Ovary (tissue), 9 donors: ENCODE data around the gene VAPB. TPM values are rescaled to one million over a fixed set of nuclear protein-coding genes. Genes with fewer than 3 reads are reported as not detected.

ENCODE experiments used
- DNase-seq, 5 donors: peaks; one replicate each; pipeline ENCODE4 v3.0.0-alpha.2; 2019 to 2020
- H3K27ac ChIP-seq, 2 donors: fragments of 200-600 bp; one replicate each; pipeline versions ENCODE4 v1.5.1 to v1.8.0; 2019 to 2022
- H3K27me3 ChIP-seq: fragments of 200-600 bp; one replicate; pipeline ENCODE4 v1.8.0; 2022
- H3K36me3 ChIP-seq: fragments of 200-600 bp; sonication (generic); one replicate; pipeline ENCODE4 v1.5.1; 2019
- H3K4me1 ChIP-seq: one replicate; pipeline ENCODE4 v1.8.1; 2013; ENCODE audit warnings: mild to moderate bottlenecking, moderate library complexity; ENCODE audit not compliant: insufficient read depth
- H3K4me3 ChIP-seq: fragments of 200-600 bp; sonication (generic); one replicate; pipeline ENCODE4 v1.5.1; 2017
- H3K9me3 ChIP-seq, 2 donors: fragments of 200-600 bp in 1 of 2; sonication (generic) in 1 of 2; one replicate each; pipeline versions ENCODE4 v1.5.1 to v1.8.1; 2013 to 2019; ENCODE audit warnings: mild to moderate bottlenecking in 1 of 2, moderate library complexity in 1 of 2
- CTCF ChIP-seq, 3 donors: fragments of 450-650 bp in 2 of 3; fragments of 200-600 bp in 1 of 3; IDR thresholded peaks; one replicate each; pipeline versions ENCODE4 v1.5.1 to v1.8.0; 2016 to 2022; ENCODE audit warnings: antibody characterized with exemption in 3 of 3, mild to moderate bottlenecking in 1 of 3
- EP300 ChIP-seq: sonication (generic); formaldehyde crosslinking; IDR thresholded peaks from one replicate; pipeline ENCODE4 v1.6.1; 2017; ENCODE audit warnings: antibody characterized with exemption
- POLR2A ChIP-seq: fragments of 450-650 bp; IDR thresholded peaks from one replicate; pipeline ENCODE4 v1.6.1; 2017; ENCODE audit warnings: antibody characterized with exemption, mild to moderate bottlenecking, moderate library complexity
- WGBS, 3 donors: extraction: QIAGEN DNeasy Blood & Tissue Kit in 1 of 3; methylation state at CpG; one replicate each; pipeline versions ENCODE4 v1.1.5 to v1.1.7; 2013 to 2017; 5-methylcytosine and 5-hydroxymethylcytosine counted together
- intact Hi-C, 4 donors: fragments of 100-400 bp; cut with DNase I; formaldehyde crosslinking; loops; one replicate each; pipeline versions ENCODE4 v1.11.0 to v1.15.1; 2022 to 2023
- polyA plus RNA-seq, 2 donors: library from polyadenylated mRNA; stranded (reverse); fragments of 200-250 nt in 1 of 2; fragments of 350-450 nt in 1 of 2; fragmentation: Illumina TruSeq in 1 of 2; extraction: RNeasy Lipid Tissue Mini Kit (QIAGEN cat#74804) in 1 of 2; gene quantifications; one replicate each; pipeline ENCODE4 v1.2.3, GENCODE V29; 2013 to 2014
- total RNA-seq, 7 donors: library from RNA; depleted of rRNA in 2 of 7; stranded (reverse); fragments of >200 nt in 2 of 7; fragmentation: NEBNext Ultra II Directional in 3 of 7; extraction: Animal tissue kit (Norgen Biotek cat#: 25700) in 3 of 7; gene quantifications; one replicate each; pipeline versions ENCODE4 v1.1.0 to v1.2.4, GENCODE V29; 2016 to 2023
- donor health status: DM: no; HTN: no; CAD: no; lungs with moderate emphysema.
- donor health status: DM: no; HTN: no; CAD: no.
- donor health status: Bipolar disorder and iron deficiency.
- donor health status: DM: yes; HTN: yes; CAD: no.
- donor health status: DM: no; HTN: no; CAD: no.
- donor health status: DM: yes; HTN: yes; CAD: no.

The VAPB gene
- total and polyA plus RNA-seq, 9 donors, result 11.8 to 81.6 (median 47.5) TPM

GRCh38 chr20:58463256-58463655 is 74.2 kb downstream of the VAPB start:
- no peaks in the 10 kb centered on the region for H3K36me3 ChIP-seq
- WGBS, 3 donors, result 30 to 36% (median 34%) methylated on average over 10 of the region's 10 CpGs
- H3K27me3 ChIP-seq, result no peaks in the 10 kb centered on the region
- intact Hi-C loops, result no loop called here
- no peak for TF ChIP-seq EP300
- TF ChIP-seq CTCF (IDR thresholded peaks at IDR 0.05), result no peak
- no peak for TF ChIP-seq POLR2A
- no peaks in the 10 kb centered on the region for H3K9me3 ChIP-seq
- no peak overlapping the region for H3K4me3 ChIP-seq
- no peaks in the 10 kb centered on the region for H3K4me1 ChIP-seq
- DNase-seq, result no peak
- peak overlapping the region in 1 of 2 donors; percentile 9 for H3K27ac ChIP-seq

GRCh38 chr20:58464838-58465237 is 75.8 kb downstream of the VAPB start:
- no peaks in the 10 kb centered on the region for H3K27me3 ChIP-seq
- intact Hi-C loops, result no loop called here
- H3K36me3 ChIP-seq, result no peaks in the 10 kb centered on the region
- no peak overlapping the region for H3K4me3 ChIP-seq
- TF ChIP-seq POLR2A, result no peak
- no peak for TF ChIP-seq EP300
- TF ChIP-seq CTCF (IDR thresholded peaks at IDR 0.05), result no peak
- DNase-seq, result no peak
- H3K4me1 ChIP-seq, result no peaks in the 10 kb centered on the region
- no peaks in the 10 kb centered on the region for H3K9me3 ChIP-seq
- WGBS, 3 donors, result 76 to 84% (median 79%) methylated on average over 8 of the region's 8 CpGs
- no peak overlapping the region for H3K27ac ChIP-seq

GRCh38 chr20:58466095-58466708 is 77.2 kb downstream of the VAPB start:
- TF ChIP-seq EP300 (no peak), POLR2A (no peak), CTCF (IDR thresholded peaks at IDR 0.05) (no peak)
- WGBS, 3 donors, result 92 to 96% (median 96%) methylated on average over 27 of the region's 27 CpGs
- Histone ChIP-seq H3K27ac (no peak overlapping the region), H3K4me3 (no peak overlapping the region), H3K4me1 (no peaks in the 10 kb centered on the region), H3K36me3 (no peaks in the 10 kb centered on the region), H3K27me3 (no peaks in the 10 kb centered on the region), H3K9me3 (no peaks in the 10 kb centered on the region)
- intact Hi-C loops, result no loop called here
- DNase-seq, result no peak

GRCh38 chr20:58466729-58467571 is 77.9 kb downstream of the VAPB start:
- WGBS, 3 donors, result 88 to 94% (median 92%) methylated on average over 40 to 68 of the region's 68 CpGs
- Histone ChIP-seq H3K4me1 (no peaks in the 10 kb centered on the region), H3K36me3 (no peaks in the 10 kb centered on the region), H3K27me3 (no peaks in the 10 kb centered on the region), H3K27ac (no peak overlapping the region), H3K9me3 (no peaks in the 10 kb centered on the region), H3K4me3 (no peak overlapping the region)
- no peak for DNase-seq
- intact Hi-C loops, result no loop called here
- TF ChIP-seq POLR2A (no peak), EP300 (no peak)
